Measurements from ENCODE around the gene PLXNA1. TPM values are rescaled to one million over a fixed set of nuclear protein-coding genes. Genes with fewer than 3 reads are reported as not detected.

The PLXNA1 gene
- total and polyA plus RNA-seq, 9 of the 15 experiments (the other 6 are each of a cell fraction or from before 2014, with no cell fraction given), result 0.23 to 59.9 (median 16.8) TPM

- Histone ChIP-seq H3K27ac (ENCODE audit: extremely low read depth, low read depth, low read length) (no peak overlapping the region), H3K9ac (ENCODE audit: insufficient read depth in 1 of 2, low read depth in 2 of 2, low read length in 2 of 2) (no peak overlapping the region), H3K4me2 (ENCODE audit: insufficient read depth, low read length) (no peak overlapping the region), H2AFZ (ENCODE audit: low read depth, low read length) (no peak overlapping the region), H3K9me1 (ENCODE audit: control insufficient read depth, insufficient read depth, low read length) (no peaks in the 10 kb centered on the region), H3K36me3 (ENCODE audit: control insufficient read depth, insufficient read depth, low read length) (no peaks in the 10 kb centered on the region), H3K4me3 (no peak overlapping the region), H3K4me1 (replicated peaks in 1 of 2; ENCODE audit: control insufficient read depth in 2 of 2, insufficient read depth in 2 of 2, low read length in 2 of 2) (peaks cover 0 to 4% of the 10 kb centered on the region in 2 experiments; a peak in 2 of 5 replicates), H3K9me3 (replicated peaks; ENCODE audit: control insufficient read depth, insufficient read depth, low read depth, low read length) (peaks cover 5% of the 10 kb centered on the region; the same call in 1 of the 2 replicates), H3K27me3 (ENCODE audit: control insufficient read depth in 2 of 2, insufficient read depth in 2 of 2, low read length in 2 of 2) (no peaks in the 10 kb centered on the region), H4K20me1 (replicated peaks; ENCODE audit: control insufficient read depth, insufficient read depth, low read length) (no peaks in the 10 kb centered on the region), H3K79me2 (ENCODE audit: control insufficient read depth, insufficient read depth, low read length) (no peaks in the 10 kb centered on the region)
- intact Hi-C loops (cut with micrococcal nuclease), result no loop called here
- 37% methylated on average over 2 of the region's 5 CpGs for WGBS (ENCODE audit: insufficient coverage, low coverage, missing lambda C conversion rate)
- in situ Hi-C loops (cut with MboI), result no loop called here
- ATAC-seq (no peak), FAIRE-seq (no peak), DNase-seq (ENCODE audit: extremely low read depth in 1 of 4, low spot score in 3 of 4) (no peak)
- ChIA-PET CTCF (ENCODE audit: low intra/inter-chr PET ratio) (no interaction called here), POLR2A (no interaction called here)
- BruUV-seq (replicated peaks), result no TSS peak
- TF ChIP-seq MAZ (CRISPR knock-in tag; conservative IDR thresholded peaks at IDR 0.05 in 1 of 2, IDR thresholded peaks at IDR 0.05 in 1 of 2), result no peak
- TF ChIP-seq, protein P1, sequence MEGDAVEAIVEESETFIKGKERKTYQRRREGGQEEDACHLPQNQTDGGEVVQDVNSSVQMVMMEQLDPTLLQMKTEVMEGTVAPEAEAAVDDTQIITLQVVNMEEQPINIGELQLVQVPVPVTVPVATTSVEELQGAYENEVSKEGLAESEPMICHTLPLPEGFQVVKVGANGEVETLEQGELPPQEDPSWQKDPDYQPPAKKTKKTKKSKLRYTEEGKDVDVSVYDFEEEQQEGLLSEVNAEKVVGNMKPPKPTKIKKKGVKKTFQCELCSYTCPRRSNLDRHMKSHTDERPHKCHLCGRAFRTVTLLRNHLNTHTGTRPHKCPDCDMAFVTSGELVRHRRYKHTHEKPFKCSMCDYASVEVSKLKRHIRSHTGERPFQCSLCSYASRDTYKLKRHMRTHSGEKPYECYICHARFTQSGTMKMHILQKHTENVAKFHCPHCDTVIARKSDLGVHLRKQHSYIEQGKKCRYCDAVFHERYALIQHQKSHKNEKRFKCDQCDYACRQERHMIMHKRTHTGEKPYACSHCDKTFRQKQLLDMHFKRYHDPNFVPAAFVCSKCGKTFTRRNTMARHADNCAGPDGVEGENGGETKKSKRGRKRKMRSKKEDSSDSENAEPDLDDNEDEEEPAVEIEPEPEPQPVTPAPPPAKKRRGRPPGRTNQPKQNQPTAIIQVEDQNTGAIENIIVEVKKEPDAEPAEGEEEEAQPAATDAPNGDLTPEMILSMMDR (IDR thresholded peaks at IDR 0.05 in 2 of 3, conservative IDR thresholded peaks at IDR 0.05 in 1 of 3; ENCODE audit: insufficient read depth in 2 of 3, low read depth in 1 of 3, low read length in 3 of 3), result peak in 1 of 3 experiments; percentile 8; a peak in 2 of 6 replicates
These were observed 10.0 kb upstream of the PLXNA1 start for GRCh38 chr3:126972866-126973265.

DNA sequence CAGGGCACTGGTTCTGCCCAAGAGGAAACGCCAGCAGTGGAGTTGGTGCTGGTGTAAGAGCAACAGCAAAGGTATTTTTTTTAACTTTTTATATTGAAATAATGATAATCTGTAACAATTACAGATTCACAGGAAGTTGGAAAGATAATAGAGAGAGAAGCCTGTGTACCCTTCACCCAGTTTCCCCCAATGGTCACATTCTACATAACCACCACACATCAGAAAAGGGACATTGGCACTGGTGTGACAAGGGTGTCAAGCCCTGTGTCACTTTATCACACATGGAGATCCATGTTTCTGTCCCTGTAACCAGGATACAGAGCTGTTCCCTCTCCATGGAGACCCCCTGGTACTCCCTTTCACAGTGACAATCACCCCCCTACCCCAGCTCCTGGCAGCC lies 9.1 kb upstream of the PLXNA1 start:
- in situ Hi-C loops (cut with MboI) (no loop called here), intact Hi-C loops (cut with micrococcal nuclease) (no loop called here)
- peaks cover 0 to 4% of the 10 kb centered on the region in 2 experiments; a peak in 3 of 5 replicates for H3K4me1 ChIP-seq (replicated peaks in 1 of 2; ENCODE audit: control insufficient read depth in 2 of 2, insufficient read depth in 2 of 2, low read length in 2 of 2)
- H3K9me3 ChIP-seq (replicated peaks; ENCODE audit: control insufficient read depth, insufficient read depth, low read depth, low read length), result peaks cover 5% of the 10 kb centered on the region; the same call in 1 of the 2 replicates
- H3K27me3 ChIP-seq (ENCODE audit: control insufficient read depth in 2 of 2, insufficient read depth in 2 of 2, low read length in 2 of 2), result no peaks in the 10 kb centered on the region
- no peaks in the 10 kb centered on the region for H3K36me3 ChIP-seq (ENCODE audit: control insufficient read depth, insufficient read depth, low read length)
- no peaks in the 10 kb centered on the region for H3K9me1 ChIP-seq (ENCODE audit: control insufficient read depth, insufficient read depth, low read length)
- no peak overlapping the region for H3K4me2 ChIP-seq (ENCODE audit: insufficient read depth, low read length)
- H3K9ac ChIP-seq (ENCODE audit: insufficient read depth in 1 of 2, low read depth in 2 of 2, low read length in 2 of 2), result no peak overlapping the region
- ChIA-PET POLR2A (no interaction called here), CTCF (ENCODE audit: low intra/inter-chr PET ratio) (no interaction called here)
- no peak for FAIRE-seq
- BruUV-seq (replicated peaks), result no TSS peak
- ATAC-seq, result no peak
- no peak for DNase-seq (ENCODE audit: extremely low read depth in 1 of 4, low spot score in 3 of 4)
- no peaks in the 10 kb centered on the region for H3K79me2 ChIP-seq (ENCODE audit: control insufficient read depth, insufficient read depth, low read length)
- no peak overlapping the region for H2AFZ ChIP-seq (ENCODE audit: low read depth, low read length)
- whole genome bisulfite sequencing (ENCODE audit: insufficient coverage, low coverage, missing lambda C conversion rate), result 47% methylated on average over 1 of the region's 1 CpG
- H3K4me3 ChIP-seq, result no peak overlapping the region
- no peak overlapping the region for H3K27ac ChIP-seq (ENCODE audit: extremely low read depth, low read depth, low read length)
- no peaks in the 10 kb centered on the region for H4K20me1 ChIP-seq (replicated peaks; ENCODE audit: control insufficient read depth, insufficient read depth, low read length)
- TF ChIP-seq NRF1 (conservative IDR thresholded peaks at IDR 0.05 in 1 of 2, IDR thresholded peaks at IDR 0.05 in 1 of 2) (no peak), NR2F6 (CRISPR knock-in tag; IDR thresholded peaks at IDR 0.05) (no peak), HDAC2 (IDR thresholded peaks at IDR 0.05) (no peak), FIP1L1 (IDR thresholded peaks at IDR 0.05; ENCODE audit: low read depth, low read length, poor library complexity, severe bottlenecking) (no peak), POLR2AphosphoS5 (IDR thresholded peaks at IDR 0.05; ENCODE audit: control insufficient read depth, insufficient read depth, low read depth, low read length) (no peak), GTF2F1 (IDR thresholded peaks at IDR 0.05; ENCODE audit: low read depth, low read length) (no peak), ZFPM2 (CRISPR knock-in tag; IDR thresholded peaks at IDR 0.05) (no peak), THAP7 (CRISPR knock-in tag; IDR thresholded peaks at IDR 0.05) (no peak), MLX (CRISPR knock-in tag; conservative IDR thresholded peaks at IDR 0.05) (no peak), MYNN (IDR thresholded peaks at IDR 0.05) (no peak), MYNN (CRISPR knock-in tag; IDR thresholded peaks at IDR 0.05) (no peak), ZNF764 (CRISPR knock-in tag; IDR thresholded peaks at IDR 0.05; ENCODE audit: low read depth) (no peak)

Measured in K562 (cell line).